ENCODE results near the gene RBM47.
A peak's percentile ranks its signal among the peaks of the same experiment; 100 is the strongest.
"Not testable (repeated sequence)": the region's sequence is repeated elsewhere in the genome, so short reads cannot be mapped to it uniquely, and the experiment has no call there.

Gene RBM47

GRCh38 chr4:40649321-40649720 is 19.7 kb upstream of the RBM47 start:
- FAIRE-seq: peak; percentile 27
- DNase-seq (ENCODE audit: insufficient read length): no peak
- no peak for TF ChIP-seq POLR2A (IDR thresholded peaks at IDR 0.05; ENCODE audit: low read depth, low read length)
- TF ChIP-seq TAF1 (IDR thresholded peaks at IDR 0.05; ENCODE audit: borderline replicate concordance, low read depth, low read length): no peak
- TF ChIP-seq POLR2AphosphoS5 (IDR thresholded peaks at IDR 0.05; ENCODE audit: low read depth, low read length): no peak

GRCh38 chr4:40648742-40649281 is 19.1 kb upstream of the RBM47 start:
- FAIRE-seq (peak; percentile 33), DNase-seq (ENCODE audit: insufficient read length) (no peak)
- no peak for TF ChIP-seq TAF1 (IDR thresholded peaks at IDR 0.05; ENCODE audit: borderline replicate concordance, low read depth, low read length)
- TF ChIP-seq POLR2AphosphoS5 (IDR thresholded peaks at IDR 0.05; ENCODE audit: low read depth, low read length): no peak
- TF ChIP-seq POLR2A (IDR thresholded peaks at IDR 0.05; ENCODE audit: low read depth, low read length): no peak

- no peak for TF ChIP-seq POLR2AphosphoS5 (IDR thresholded peaks at IDR 0.05; ENCODE audit: low read depth, low read length)
- no peak for TF ChIP-seq TAF1 (IDR thresholded peaks at IDR 0.05; ENCODE audit: borderline replicate concordance, low read depth, low read length)
- TF ChIP-seq POLR2A (IDR thresholded peaks at IDR 0.05; ENCODE audit: low read depth, low read length): no peak
- FAIRE-seq: peak; percentile 56
- no peak for DNase-seq (ENCODE audit: insufficient read length)
These were observed 18.5 kb upstream of the RBM47 start for GRCh38 chr4:40648131-40648530.

- DNase-seq (ENCODE audit: insufficient read length) (no peak), FAIRE-seq (no peak)
- TF ChIP-seq TAF1 (IDR thresholded peaks at IDR 0.05; ENCODE audit: borderline replicate concordance, low read depth, low read length): no peak
- TF ChIP-seq POLR2AphosphoS5 (IDR thresholded peaks at IDR 0.05; ENCODE audit: low read depth, low read length): no peak
- TF ChIP-seq POLR2A (IDR thresholded peaks at IDR 0.05; ENCODE audit: low read depth, low read length): no peak
These were observed 15.9 kb upstream of the RBM47 start for GRCh38 chr4:40645586-40645985.

GRCh38 chr4:40632080-40632479 is 2.4 kb upstream of the RBM47 start:
- FAIRE-seq (no peak), DNase-seq (ENCODE audit: insufficient read length) (no peak)
- TF ChIP-seq TAF1 (IDR thresholded peaks at IDR 0.05; ENCODE audit: borderline replicate concordance, low read depth, low read length) (no peak), POLR2AphosphoS5 (IDR thresholded peaks at IDR 0.05; ENCODE audit: low read depth, low read length) (no peak)

GRCh38 chr4:40630335-40631021 is 814 bp upstream of the RBM47 start:
- DNase-seq (ENCODE audit: insufficient read length) (peak; percentile 41), FAIRE-seq (peak; percentile 86)
- TF ChIP-seq TAF1 (IDR thresholded peaks at IDR 0.05; ENCODE audit: borderline replicate concordance, low read depth, low read length) (peak; percentile 13; the same call in 1 of the 2 replicates), POLR2A (IDR thresholded peaks at IDR 0.05; ENCODE audit: low read depth, low read length) (no peak; the same call in 1 of the 2 replicates)

GRCh38 chr4:40628888-40629287 is 776 bp downstream of the RBM47 start:
- DNase-seq (ENCODE audit: insufficient read length) (no peak), FAIRE-seq (peak; percentile 76)
- TF ChIP-seq POLR2AphosphoS5 (IDR thresholded peaks at IDR 0.05; ENCODE audit: low read depth, low read length) (no peak), POLR2A (IDR thresholded peaks at IDR 0.05; ENCODE audit: low read depth, low read length) (no peak), TAF1 (IDR thresholded peaks at IDR 0.05; ENCODE audit: borderline replicate concordance, low read depth, low read length) (no peak)

GRCh38 chr4:40628407-40628806 is 1.3 kb downstream of the RBM47 start:
- peak; percentile 67 for FAIRE-seq
- not testable (repeated sequence) for DNase-seq (ENCODE audit: insufficient read length)

GRCh38 chr4:40627540-40627939 is 2.1 kb downstream of the RBM47 start:
- no peak for DNase-seq (ENCODE audit: insufficient read length)
- no peak for FAIRE-seq
- TF ChIP-seq POLR2AphosphoS5 (IDR thresholded peaks at IDR 0.05; ENCODE audit: low read depth, low read length) (no peak), POLR2A (IDR thresholded peaks at IDR 0.05; ENCODE audit: low read depth, low read length) (no peak), TAF1 (IDR thresholded peaks at IDR 0.05; ENCODE audit: borderline replicate concordance, low read depth, low read length) (no peak)

GRCh38 chr4:40626183-40626990 is 3.3 kb downstream of the RBM47 start:
- DNase-seq (ENCODE audit: insufficient read length) (no peak), FAIRE-seq (peak; percentile 42)
- TF ChIP-seq TAF1 (IDR thresholded peaks at IDR 0.05; ENCODE audit: borderline replicate concordance, low read depth, low read length) (no peak), POLR2A (IDR thresholded peaks at IDR 0.05; ENCODE audit: low read depth, low read length) (no peak), POLR2AphosphoS5 (IDR thresholded peaks at IDR 0.05; ENCODE audit: low read depth, low read length) (no peak)

- FAIRE-seq: peak; percentile 9
- TF ChIP-seq POLR2A (IDR thresholded peaks at IDR 0.05; ENCODE audit: low read depth, low read length) (no peak), TAF1 (IDR thresholded peaks at IDR 0.05; ENCODE audit: borderline replicate concordance, low read depth, low read length) (no peak), POLR2AphosphoS5 (IDR thresholded peaks at IDR 0.05; ENCODE audit: low read depth, low read length) (0 out of 2 replicates have a peak, but pooled peaks have one; percentile 3)
These were observed 6.0 kb downstream of the RBM47 start for GRCh38 chr4:40623707-40624106.

GRCh38 chr4:40622913-40623312 is 6.8 kb downstream of the RBM47 start:
- DNase-seq (ENCODE audit: insufficient read length): no peak
- no peak for TF ChIP-seq POLR2A (IDR thresholded peaks at IDR 0.05; ENCODE audit: low read depth, low read length)
- TF ChIP-seq POLR2AphosphoS5 (IDR thresholded peaks at IDR 0.05; ENCODE audit: low read depth, low read length): peak; percentile 12
- FAIRE-seq: peak; percentile 96

More at GRCh38 chr4:40623707-40624106, 6.0 kb downstream of the RBM47 start:
- DNase-seq (ENCODE audit: insufficient read length): no peak
